ENCODE data around the gene NCMAP. TPM values are rescaled to one million over a fixed set of nuclear protein-coding genes. Genes with fewer than 3 reads are reported as not detected.

NCMAP gene
- total RNA-seq (2014; rRNA removed; shearing (Covaris generic)) (0.17 and 0.85 TPM in 2 replicates), polyA plus RNA-seq (2016; fragmentation: Nextera tagmentation; extraction: Ambion mirVana) (0.12 and 0.23 TPM in 2 replicates)
- long read RNA-seq, result 0 reads

DNA sequence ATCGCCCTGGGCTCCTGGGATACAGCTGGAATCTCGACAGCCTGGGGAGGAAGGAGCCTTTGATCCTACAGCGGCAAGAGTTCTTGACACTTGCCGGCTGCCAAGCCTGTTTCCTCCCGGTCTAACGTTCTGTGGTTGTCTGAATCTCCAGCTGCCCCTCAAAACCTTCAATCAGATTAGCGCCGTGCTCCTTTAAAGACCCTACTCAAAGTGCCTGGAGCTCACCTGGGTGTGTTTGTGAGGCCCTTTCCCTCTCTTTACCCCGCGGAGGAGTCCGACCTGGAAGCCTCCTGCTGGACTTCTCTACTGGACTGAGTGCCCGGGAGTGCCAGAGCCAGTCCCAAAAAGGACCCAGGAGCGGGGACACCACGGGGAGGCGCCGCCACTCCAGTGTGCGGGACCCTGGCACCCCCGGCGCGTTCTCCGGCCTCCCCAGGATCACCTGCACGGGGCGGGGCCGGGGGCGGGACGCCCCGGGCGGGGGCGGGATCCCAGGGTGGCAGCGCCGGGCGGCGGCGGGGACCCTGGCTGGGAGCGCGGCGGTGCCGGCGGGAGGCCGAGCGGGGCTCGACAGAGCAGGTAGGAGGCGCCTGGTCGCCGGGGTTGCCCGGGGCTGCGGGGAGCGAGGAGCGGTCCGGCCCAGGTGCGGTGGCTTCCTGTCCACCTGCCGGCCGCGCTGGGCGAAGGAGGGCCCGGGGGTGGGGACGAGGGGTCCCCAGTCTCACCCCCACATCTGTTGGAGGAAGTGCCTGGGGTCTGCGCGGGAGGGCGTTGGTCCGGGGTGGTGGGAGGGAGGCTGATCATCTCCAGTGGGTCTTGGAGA is at the start of gene NCMAP:
Gene NCMAP (plus strand): TSS at position 497 of the 823 bp plus-strand sequence. CDS start 39,344 bp downstream, outside the sequence.
- ATAC-seq (peak; percentile 76), DNase-seq (ENCODE audit: low spot score) (peak; percentile 70)
- peaks cover 21% of the 10 kb centered on the region for H3K27me3 Mint-ChIP-seq (ENCODE audit: insufficient read depth, low read depth, poor library complexity)
- H3K79me2 ChIP-seq (replicated peaks; ENCODE audit: insufficient read depth), result no peaks in the 10 kb centered on the region
- H3K4me1 Mint-ChIP-seq, result peaks cover 14% of the 10 kb centered on the region
- no peak within 1 kb of the TSS for H3K27ac ChIP-seq (ENCODE audit: low read depth)
- no peaks in the 10 kb centered on the region for H3K36me3 Mint-ChIP-seq (ENCODE audit: low read depth)
- peak within 1 kb of the TSS; percentile 74 for H3K4me3 Mint-ChIP-seq
- peak within 1 kb of the TSS; percentile 90 for H3K4me2 ChIP-seq
- H3K36me3 ChIP-seq (ENCODE audit: insufficient read depth), result no peaks in the 10 kb centered on the region
- no peaks in the 10 kb centered on the region for H3K9me2 ChIP-seq (ENCODE audit: insufficient read depth)
- H3K4me3 ChIP-seq, result peak within 1 kb of the TSS; percentile 67
- H3K4me1 ChIP-seq (ENCODE audit: insufficient read depth), result peaks cover 7% of the 10 kb centered on the region; the same call in 1 of the 2 replicates
- no peak within 1 kb of the TSS for H3K27ac Mint-ChIP-seq
- H2AFZ ChIP-seq, result peak within 1 kb of the TSS; percentile 97
- H4K20me1 ChIP-seq (replicated peaks; ENCODE audit: insufficient read depth), result no peaks in the 10 kb centered on the region
- no peaks in the 10 kb centered on the region for H3F3A ChIP-seq (replicated peaks; ENCODE audit: low read depth)
- H3K9me3 Mint-ChIP-seq, result no peaks in the 10 kb centered on the region
- TF ChIP-seq CTCF (conservative IDR thresholded peaks at IDR 0.05; ENCODE audit: low read depth in 2 of 2) (peak in 1 of 2 experiments; percentile 35; a peak in 2 of 4 replicates), EZH2 (IDR thresholded peaks at IDR 0.05; ENCODE audit: low read depth, unreplicated experiment) (peak; percentile 18), JUNB (IDR thresholded peaks at IDR 0.05; ENCODE audit: unreplicated experiment) (no peak)
- H3K27me3 ChIP-seq (ENCODE audit: insufficient read depth), result peaks cover 32% of the 10 kb centered on the region

GRCh38 chr1:24506691-24507381 is 49.1 kb upstream of the NCMAP start:
- Histone ChIP-seq H3K79me2 (replicated peaks; ENCODE audit: insufficient read depth) (peaks cover 17% of the 10 kb centered on the region), H3F3A (replicated peaks; ENCODE audit: low read depth) (0 out of 2 replicates have a peak, but pooled peaks cover 3% of the 10 kb centered on the region), H4K20me1 (replicated peaks; ENCODE audit: insufficient read depth) (no peaks in the 10 kb centered on the region), H2AFZ (no peak overlapping the region), H3K9me2 (ENCODE audit: insufficient read depth) (no peaks in the 10 kb centered on the region), H3K27ac (ENCODE audit: low read depth) (no peak overlapping the region), H3K4me3 (no peak overlapping the region), H3K27me3 (ENCODE audit: insufficient read depth) (peaks cover 7% of the 10 kb centered on the region), H3K36me3 (ENCODE audit: insufficient read depth) (no peaks in the 10 kb centered on the region), H3K4me2 (no peak overlapping the region), H3K4me1 (ENCODE audit: insufficient read depth) (peaks cover 26% of the 10 kb centered on the region)
- Mint-ChIP-seq H3K4me1 (peaks cover 56% of the 10 kb centered on the region), H3K4me3 (no peak overlapping the region; the same call in 2 of the 3 replicates), H3K9me3 (peaks cover 3% of the 10 kb centered on the region; the same call in 1 of the 3 replicates), H3K27ac (peak overlapping the region; percentile 26; the same call in 1 of the 2 replicates), H3K27me3 (ENCODE audit: insufficient read depth, low read depth, poor library complexity) (peaks cover 9% of the 10 kb centered on the region), H3K36me3 (ENCODE audit: low read depth) (peaks cover 2% of the 10 kb centered on the region; the same call in 1 of the 3 replicates)
- ATAC-seq (peak; percentile 7; the same call in 2 of the 3 replicates), DNase-seq (ENCODE audit: low spot score) (no peak)
- no peak for TF ChIP-seq REST (IDR thresholded peaks at IDR 0.05; ENCODE audit: unreplicated experiment)
- no peak for TF ChIP-seq EZH2phosphoT487 (IDR thresholded peaks at IDR 0.05; ENCODE audit: unreplicated experiment)
- TF ChIP-seq ZNF462 (CRISPR knock-in tag; IDR thresholded peaks at IDR 0.05), result no peak

Measured in GM23338 (cell line).